Liver (tissue), 3 donors: ENCODE results near the gene NAV2.

Source experiments
- CTCF ChIP-seq: fragments of 150-350 bp; IDR thresholded peaks from 2 replicates; pipeline ENCODE4 v1.5.1; 2017; ENCODE audit warnings: improper control_type of control experiment, low read depth, low read length; ENCODE audit not compliant: missing input control
- FOXA1 ChIP-seq: IDR thresholded peaks from 2 replicates; pipeline ENCODE4 v1.6.1; 2016; ENCODE audit warnings: antibody characterized with exemption
- GABPA ChIP-seq, 2 donors: IDR thresholded peaks in 1 of 2; conservative IDR thresholded peaks in 1 of 2; 2 replicates each; pipeline ENCODE4 v1.6.1; 2016; ENCODE audit warnings: antibody characterized with exemption in 2 of 2, mild to moderate bottlenecking in 1 of 2, moderate library complexity in 1 of 2
- JUND ChIP-seq, 2 donors: IDR thresholded peaks; 2 replicates each; pipeline ENCODE4 v1.6.1; 2016; ENCODE audit warnings: antibody characterized with exemption in 2 of 2
- RAD21 ChIP-seq, 2 donors: IDR thresholded peaks; 2 replicates each; pipeline ENCODE4 v1.6.1; 2016; ENCODE audit warnings: antibody characterized with exemption in 2 of 2, mild to moderate bottlenecking in 2 of 2
- REST ChIP-seq: IDR thresholded peaks from 2 replicates; pipeline ENCODE4 v1.6.1; 2016; ENCODE audit warnings: antibody characterized with exemption, mild to moderate bottlenecking
- RXRA ChIP-seq, 2 donors: IDR thresholded peaks; 2 replicates each; pipeline ENCODE4 v1.6.1; 2017 to 2018; ENCODE audit warnings: antibody characterized with exemption in 2 of 2, mild to moderate bottlenecking in 1 of 2
- TAF1 ChIP-seq: conservative IDR thresholded peaks from 2 replicates; pipeline ENCODE4 v1.6.1; 2016; ENCODE audit warnings: antibody characterized with exemption, mild to moderate bottlenecking
- ZBTB33 ChIP-seq: IDR thresholded peaks from 2 replicates; pipeline ENCODE4 v1.6.1; 2016; ENCODE audit warnings: antibody characterized with exemption
- TF ChIP-seq, protein P1 (sequence below): IDR thresholded peaks from 2 replicates; pipeline ENCODE4 v1.6.1; 2016; ENCODE audit warnings: antibody characterized with exemption
- donor health status: healthy.
- donor health status: healthy.

DNA sequence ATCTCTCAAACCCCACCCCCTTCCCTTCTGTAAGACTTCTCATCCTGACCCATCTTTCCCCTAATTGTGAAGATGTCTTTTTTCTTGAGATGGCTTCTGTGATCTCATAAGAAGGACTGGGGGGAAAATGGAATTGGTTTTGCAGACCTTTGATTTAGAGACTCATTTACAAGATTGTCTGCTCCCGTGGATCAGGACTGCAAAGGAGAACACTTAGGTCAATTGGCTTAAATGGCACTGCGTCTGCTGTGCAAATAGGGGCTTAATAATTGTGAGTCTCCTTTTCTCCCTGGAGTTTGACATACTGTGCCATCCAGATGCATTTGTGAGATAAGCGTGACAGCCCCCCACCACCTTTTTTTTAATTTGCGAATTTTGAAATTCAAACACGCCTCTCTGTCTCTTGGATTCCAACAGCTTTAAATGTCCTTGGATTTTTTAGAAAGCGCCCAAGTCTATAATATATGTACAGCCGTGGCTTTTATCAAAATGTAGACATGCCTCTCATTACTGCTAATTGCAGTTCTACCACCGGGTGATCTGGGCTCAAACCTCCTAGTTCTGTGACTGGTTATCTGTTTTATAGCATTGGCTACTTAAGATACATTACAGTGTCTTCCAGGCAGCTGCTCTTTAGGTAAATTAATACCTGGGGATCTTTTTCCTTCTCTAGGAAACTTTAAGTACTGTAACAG is 297.7 kb downstream of the NAV2 start:
- TF ChIP-seq REST (no peak), JUND (IDR thresholded peaks at IDR 0.05) (no peak), FOXA1 (no peak), ZBTB33 (no peak), CTCF (no peak), TAF1 (no peak), RAD21 (IDR thresholded peaks at IDR 0.05) (no peak), GABPA (IDR thresholded peaks at IDR 0.05 in 1 of 2, conservative IDR thresholded peaks at IDR 0.05 in 1 of 2) (no peak), RXRA (IDR thresholded peaks at IDR 0.05) (no peak)
- TF ChIP-seq, protein P1, sequence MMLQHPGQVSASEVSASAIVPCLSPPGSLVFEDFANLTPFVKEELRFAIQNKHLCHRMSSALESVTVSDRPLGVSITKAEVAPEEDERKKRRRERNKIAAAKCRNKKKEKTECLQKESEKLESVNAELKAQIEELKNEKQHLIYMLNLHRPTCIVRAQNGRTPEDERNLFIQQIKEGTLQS: no peak
